NB4 (cell line): ENCODE results near the gene ZFP1.

Source experiments
- CTCF ChIP-seq: IDR thresholded peaks from one replicate; pipeline ENCODE4 v1.5.1; 2012; ENCODE audit warnings: low read depth, low read length
- MYC ChIP-seq: IDR thresholded peaks from 2 replicates; pipeline ENCODE4 v1.6.1; 2011; ENCODE audit warnings: low read depth, low read length

- no peak for TF ChIP-seq MYC
- no peak for TF ChIP-seq CTCF
These were observed 60.7 kb downstream of the ZFP1 start for GRCh38 chr16:75208861-75209505.
